Immature natural killer cell (primary cell): Measurements from ENCODE around the gene OR1D5. TPM values are rescaled to one million over a fixed set of nuclear protein-coding genes. Genes with fewer than 3 reads are reported as not detected.
A peak's percentile ranks its signal among the peaks of the same experiment; 100 is the strongest.
"Not testable (repeated sequence)": the region's sequence is repeated elsewhere in the genome, so short reads cannot be mapped to it uniquely, and the experiment has no call there.

ENCODE experiments used
- DNase-seq, 3 donors: peaks; one replicate each; pipeline ENCODE4 v3.0.0; 2022; ENCODE audit warnings: mixed read lengths in 1 of 3
- H3K27ac Mint-ChIP-seq, 6 donors: one replicate each; pipeline ENCODE4 v1.8.0; 2020; ENCODE audit warnings: mixed read lengths in 6 of 6, mild to moderate bottlenecking in 5 of 6, inconsistent platforms in 4 of 6, moderate library complexity in 3 of 6
- H3K27me3 Mint-ChIP-seq, 3 donors: one replicate each; pipeline ENCODE4 v1.8.0; 2020 to 2021; ENCODE audit warnings: low read depth in 3 of 3, mild to moderate bottlenecking in 3 of 3, mixed read lengths in 3 of 3, moderate library complexity in 3 of 3, inconsistent platforms in 1 of 3
- H3K36me3 Mint-ChIP-seq, 3 donors: one replicate each; pipeline ENCODE4 v1.8.0; 2020; ENCODE audit warnings: mixed read lengths in 3 of 3, inconsistent platforms in 2 of 3, mild to moderate bottlenecking in 2 of 3
- H3K4me1 Mint-ChIP-seq, 2 donors: one replicate each; pipeline ENCODE4 v1.8.0; 2020; ENCODE audit warnings: inconsistent platforms in 2 of 2, mild to moderate bottlenecking in 2 of 2, mixed read lengths in 2 of 2, moderate library complexity in 1 of 2
- H3K4me3 Mint-ChIP-seq, 5 donors: one replicate each; pipeline ENCODE4 v1.8.0; 2020; ENCODE audit warnings: mild to moderate bottlenecking in 5 of 5, mixed read lengths in 5 of 5, inconsistent platforms in 3 of 5, moderate library complexity in 3 of 5
- H3K9me3 Mint-ChIP-seq, 6 donors: one replicate each; pipeline ENCODE4 v1.8.0; 2020; ENCODE audit warnings: mild to moderate bottlenecking in 6 of 6, mixed read lengths in 6 of 6, inconsistent platforms in 4 of 6, moderate library complexity in 3 of 6
- polyA plus RNA-seq, 3 donors: library from polyadenylated mRNA; unstranded; fragments of 300-500 nt; fragmentation: Illumina TruSeq; gene quantifications; one replicate each; pipeline ENCODE4 v1.2.3, GENCODE V29; 2021

Gene OR1D5, protein sequence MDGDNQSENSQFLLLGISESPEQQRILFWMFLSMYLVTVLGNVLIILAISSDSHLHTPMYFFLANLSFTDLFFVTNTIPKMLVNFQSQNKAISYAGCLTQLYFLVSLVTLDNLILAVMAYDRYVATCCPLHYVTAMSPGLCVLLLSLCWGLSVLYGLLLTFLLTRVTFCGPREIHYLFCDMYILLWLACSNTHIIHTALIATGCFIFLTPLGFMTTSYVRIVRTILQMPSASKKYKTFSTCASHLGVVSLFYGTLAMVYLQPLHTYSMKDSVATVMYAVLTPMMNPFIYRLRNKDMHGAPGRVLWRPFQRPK
- not detected for polyA plus RNA-seq

DNA sequence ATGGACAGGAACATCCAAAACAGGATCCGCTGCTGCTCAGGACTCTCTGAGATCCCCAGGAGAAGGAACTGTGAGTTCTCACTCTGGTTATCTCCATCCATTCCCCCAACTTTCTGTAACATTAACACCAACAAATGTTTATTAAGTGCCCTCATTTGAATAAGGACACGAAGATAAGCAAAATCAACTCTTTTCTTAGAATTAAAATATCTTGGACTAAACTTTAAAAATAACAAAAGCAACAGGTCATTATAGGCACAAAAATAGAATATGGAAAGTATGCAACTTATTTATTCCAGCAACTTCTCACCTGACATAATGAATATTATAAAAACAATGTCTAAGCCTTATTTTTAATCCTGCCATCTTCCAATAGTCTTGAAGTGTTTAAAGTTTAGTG, at the start of gene OR1D5:
TSS of gene OR1D5 (minus strand) at position 101 of the 400 bp plus-strand sequence. CDS start at position 101, 0 bp downstream.
- Mint-ChIP-seq H3K27ac (peak within 1 kb of the TSS in 2 of 6 donors; percentile 78 to 80), H3K4me3 (peak within 1 kb of the TSS in 1 of 5 donors; percentile 49)
- not testable (repeated sequence) for H3K36me3 Mint-ChIP-seq, H3K27me3 Mint-ChIP-seq, H3K9me3 Mint-ChIP-seq, DNase-seq, H3K4me1 Mint-ChIP-seq

DNA sequence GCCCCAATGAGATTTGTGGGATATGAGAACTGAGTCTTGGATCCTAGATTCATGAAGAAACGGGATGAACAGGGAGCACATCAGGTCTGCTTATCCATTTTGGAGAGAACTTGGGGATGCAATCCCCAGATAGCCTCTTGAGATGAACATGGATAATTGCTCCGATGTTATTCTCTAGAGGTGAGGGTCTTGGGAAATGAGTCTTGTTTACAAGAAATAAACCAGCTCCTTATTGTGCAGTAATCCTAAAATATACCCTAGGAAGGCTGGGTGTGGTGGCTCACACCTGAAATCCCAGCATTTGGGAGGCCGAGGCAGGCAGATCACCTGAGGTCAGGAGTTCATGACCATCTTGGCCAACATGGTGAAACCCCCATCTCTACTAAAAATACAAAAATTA, 40.9 kb upstream of the OR1D5 start, which contains the start of gene OR1D2:
TSS of gene OR1D2 (minus strand) at position 101 of the 400 bp plus-strand sequence. CDS start 11,426 bp downstream, outside the sequence.
- no peaks in the 10 kb centered on the region for H3K4me1 Mint-ChIP-seq
- DNase-seq: no peak
- no peak within 1 kb of the TSS for H3K27ac Mint-ChIP-seq
- H3K36me3 Mint-ChIP-seq: no peaks in the 10 kb centered on the region
- peaks cover 3 to 17% (median 12%) of the 10 kb centered on the region in 3 donors for H3K27me3 Mint-ChIP-seq
- H3K9me3 Mint-ChIP-seq: peaks cover 0 to 9% (median 6%) of the 10 kb centered on the region in 6 donors
- no peak within 1 kb of the TSS for H3K4me3 Mint-ChIP-seq

DNA sequence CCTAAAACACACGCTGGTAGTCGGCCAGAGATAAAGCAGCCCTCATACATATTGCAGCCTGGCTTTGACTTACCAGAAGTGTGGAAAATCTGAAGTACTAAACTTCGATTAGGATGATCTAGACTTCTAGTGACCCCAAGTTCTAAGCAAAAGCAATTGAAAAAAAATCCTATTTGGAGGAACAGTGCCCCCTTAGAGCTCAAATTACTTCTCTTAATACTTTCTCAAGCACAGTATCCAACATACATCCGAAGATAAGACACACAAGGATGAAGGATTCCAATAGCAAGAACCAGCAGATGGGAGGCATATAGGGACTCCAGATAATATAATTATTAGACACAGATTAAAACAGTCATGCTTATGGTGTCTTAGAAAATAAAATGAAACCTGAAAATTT, 10.4 kb upstream of the OR1D5 start:
- H3K36me3 Mint-ChIP-seq, H3K9me3 Mint-ChIP-seq, DNase-seq, H3K4me3 Mint-ChIP-seq, H3K4me1 Mint-ChIP-seq, H3K27me3 Mint-ChIP-seq, H3K27ac Mint-ChIP-seq: not testable (repeated sequence)

DNA sequence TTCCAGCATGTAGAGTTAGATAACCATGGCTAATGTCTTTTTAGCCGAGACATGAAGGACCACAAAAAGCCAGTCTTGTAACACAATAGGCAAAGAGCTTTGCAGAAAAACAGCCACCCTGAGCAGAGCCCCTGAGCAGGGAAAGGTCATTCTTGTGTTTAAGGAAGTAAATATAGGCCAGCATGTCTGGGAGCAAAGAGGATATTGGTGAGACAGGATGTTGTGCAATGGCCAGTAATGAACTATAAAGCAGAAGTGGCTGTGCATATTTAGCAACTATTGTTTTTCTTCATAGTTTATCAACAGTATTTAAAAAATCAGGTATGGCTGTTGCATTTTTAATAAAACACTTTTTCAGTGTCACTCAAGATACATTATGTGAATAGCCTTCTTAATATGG, 1.8 kb upstream of the OR1D5 start:
- not testable (repeated sequence) for H3K4me1 Mint-ChIP-seq, H3K36me3 Mint-ChIP-seq, H3K27me3 Mint-ChIP-seq, H3K27ac Mint-ChIP-seq, DNase-seq, H3K9me3 Mint-ChIP-seq, H3K4me3 Mint-ChIP-seq

DNA sequence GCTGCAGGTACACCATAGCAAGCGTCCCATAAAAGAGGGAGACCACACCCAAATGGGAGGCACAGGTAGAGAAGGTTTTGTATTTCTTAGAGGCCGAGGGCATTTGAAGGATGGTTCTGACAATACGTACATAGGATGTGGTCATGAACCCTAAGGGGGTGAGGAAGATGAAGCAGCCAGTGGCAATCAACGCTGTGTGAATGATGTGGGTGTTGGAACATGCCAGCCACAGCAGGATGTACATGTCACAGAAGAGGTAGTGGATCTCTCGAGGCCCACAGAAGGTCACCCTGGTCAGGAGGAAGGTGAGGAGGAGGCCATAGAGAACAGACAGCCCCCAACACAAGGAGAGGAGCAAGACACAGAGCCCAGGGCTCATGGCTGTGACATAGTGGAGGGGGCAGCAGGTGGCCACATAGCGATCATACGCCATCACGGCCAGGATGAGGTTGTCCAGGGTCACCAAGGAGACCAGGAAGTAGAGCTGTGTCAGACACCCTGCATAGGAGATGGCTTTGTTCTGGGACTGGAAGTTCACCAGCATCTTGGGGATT, 506 bp downstream of the OR1D5 start:
- H3K9me3 Mint-ChIP-seq, H3K36me3 Mint-ChIP-seq, H3K27me3 Mint-ChIP-seq, H3K4me1 Mint-ChIP-seq: not testable (repeated sequence)
- DNase-seq: peak in 2 of 3 donors; percentile 35 to 49
- peak overlapping the region in 2 of 6 donors; percentile 78 to 80 for H3K27ac Mint-ChIP-seq
- H3K4me3 Mint-ChIP-seq: peak overlapping the region in 1 of 5 donors; percentile 49

DNA sequence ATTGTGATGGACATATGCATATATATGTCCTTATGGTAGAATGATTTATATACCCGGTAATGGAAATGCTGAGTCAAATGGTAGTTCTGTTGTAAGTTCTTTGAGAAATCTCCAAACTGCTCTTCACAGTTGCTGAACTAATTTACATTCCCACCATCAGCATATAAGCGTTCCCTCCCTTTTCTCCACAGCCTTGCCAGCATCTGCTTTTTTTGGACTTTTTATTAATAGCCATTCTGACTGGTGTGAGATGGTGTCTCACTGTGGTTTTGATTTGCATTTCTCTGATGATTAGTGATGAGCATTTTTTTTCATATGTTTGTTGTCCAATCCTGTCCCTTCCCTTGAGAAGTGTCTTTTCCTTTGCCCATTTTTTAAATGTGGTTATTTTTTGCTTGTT, 8.5 kb downstream of the OR1D5 start:
- not testable (repeated sequence) for H3K27ac Mint-ChIP-seq, H3K27me3 Mint-ChIP-seq, H3K9me3 Mint-ChIP-seq, DNase-seq, H3K4me1 Mint-ChIP-seq, H3K4me3 Mint-ChIP-seq, H3K36me3 Mint-ChIP-seq

DNA sequence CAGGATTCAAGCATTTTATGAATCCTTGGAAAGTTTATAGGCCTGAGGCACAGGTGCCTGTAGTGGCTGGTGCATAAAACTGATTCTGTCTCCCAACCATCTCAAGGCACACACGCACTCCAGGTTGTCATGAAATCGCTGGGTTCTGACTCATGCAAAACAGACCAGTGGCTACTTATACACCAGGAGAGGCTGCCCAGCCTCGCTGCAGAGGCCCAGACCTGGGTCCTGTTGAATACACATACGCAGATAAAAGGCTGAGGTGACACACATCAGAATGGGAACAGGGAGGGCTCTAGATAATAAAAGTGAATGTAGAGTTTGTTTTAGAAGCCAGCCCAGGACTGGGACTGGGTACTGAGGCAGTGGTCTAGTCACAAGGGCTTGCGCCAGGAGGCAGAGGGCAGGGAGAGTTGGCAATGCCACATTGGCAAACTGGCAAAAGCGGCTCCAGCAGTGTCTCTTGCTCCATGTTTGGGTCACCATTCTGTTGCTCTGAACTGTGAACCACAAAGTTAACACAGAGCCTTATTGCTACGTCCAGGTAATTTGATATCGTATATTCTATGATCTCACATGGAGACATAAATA, 13.6 kb downstream of the OR1D5 start:
- Mint-ChIP-seq H3K4me3 (peak overlapping the region; percentile 56 to 96 (median 93)), H3K4me1 (peaks cover 13 to 16% of the 10 kb centered on the region in 2 donors), H3K27ac (peak overlapping the region in 1 of 6 donors; percentile 35)

DNA sequence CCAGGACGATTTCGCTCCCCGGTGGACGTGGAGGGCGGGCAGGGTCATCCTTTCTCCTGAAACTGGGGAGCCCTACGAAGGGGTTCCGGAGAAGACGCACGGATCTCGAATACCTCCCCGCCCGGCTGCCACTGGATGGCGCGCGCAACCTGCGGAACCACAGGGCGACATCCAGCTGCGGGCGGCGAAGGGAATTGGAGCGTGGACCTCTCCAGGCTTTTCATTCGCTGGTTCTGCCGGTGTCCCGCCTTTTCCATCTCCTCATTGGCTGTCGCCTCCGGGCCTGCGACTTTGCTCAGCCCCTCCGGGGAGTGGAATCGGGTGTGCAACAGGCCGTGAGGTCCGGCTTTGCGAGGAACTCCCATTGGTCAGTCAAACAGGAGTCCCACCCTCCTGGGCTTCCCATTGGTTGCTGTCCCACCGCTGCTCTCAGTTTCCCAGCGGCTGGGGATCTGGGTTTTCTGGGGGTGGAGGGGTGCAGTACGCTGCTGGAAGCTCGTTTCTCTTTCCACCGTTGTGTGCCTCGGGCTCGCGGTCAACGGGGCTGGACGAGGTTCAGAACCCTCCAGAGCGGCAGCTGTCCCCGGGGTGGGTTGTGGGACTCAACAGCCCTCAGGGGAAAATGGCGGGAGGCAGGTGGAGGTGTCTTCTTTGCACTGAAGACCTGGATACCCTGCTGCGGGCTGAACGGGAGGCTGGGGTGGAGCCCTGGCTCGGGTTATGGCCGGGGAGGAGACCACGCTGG, 14.5 kb downstream of the OR1D5 start:
- Mint-ChIP-seq H3K9me3 (peaks cover 0 to 5% (median 1%) of the 10 kb centered on the region in 6 donors), H3K4me1 (peaks cover 13 to 16% of the 10 kb centered on the region in 2 donors), H3K27me3 (peaks cover 8 to 12% (median 10%) of the 10 kb centered on the region in 3 donors), H3K36me3 (no peaks in the 10 kb centered on the region), H3K27ac (peak overlapping the region; percentile 55 to 89 (median 77)), H3K4me3 (peak overlapping the region; percentile 92 to 96 (median 93))
- DNase-seq: peak; percentile 91 to 96 (median 93)

More for the DNA sequence above, 13.6 kb downstream of the OR1D5 start:
- Mint-ChIP-seq H3K9me3 (no peaks in the 10 kb centered on the region), H3K36me3 (no peaks in the 10 kb centered on the region), H3K27me3 (peaks cover 8 to 12% (median 10%) of the 10 kb centered on the region in 3 donors)
- DNase-seq: no peak

DNA sequence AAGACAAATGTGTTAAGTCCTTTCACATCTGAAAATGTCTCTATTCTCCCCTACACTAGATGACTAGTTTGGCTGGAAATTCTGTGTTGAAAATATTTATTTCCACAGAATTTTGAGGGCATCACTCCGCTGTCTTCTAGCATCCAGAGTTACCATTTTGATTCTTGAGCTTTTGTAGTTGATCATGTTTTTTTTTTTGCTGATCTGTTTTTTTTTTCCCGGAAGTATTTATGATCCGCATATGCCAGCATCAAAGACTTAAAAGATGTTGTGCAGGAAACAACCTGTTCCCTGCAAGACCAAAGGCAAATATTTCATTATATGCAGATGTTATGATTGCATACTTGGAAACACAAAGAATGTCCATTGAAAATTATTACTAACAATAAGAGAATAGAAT, 16.7 kb downstream of the OR1D5 start:
- Mint-ChIP-seq H3K27ac (no peak overlapping the region), H3K9me3 (peaks cover 0 to 9% (median 3%) of the 10 kb centered on the region in 6 donors), H3K4me1 (peaks cover 13 to 16% of the 10 kb centered on the region in 2 donors), H3K36me3 (peaks cover 0 to 3% (median 0%) of the 10 kb centered on the region in 3 donors), H3K4me3 (peak overlapping the region in 1 of 5 donors; percentile 11), H3K27me3 (peaks cover 12 to 14% (median 13%) of the 10 kb centered on the region in 3 donors)
- DNase-seq: no peak

DNA sequence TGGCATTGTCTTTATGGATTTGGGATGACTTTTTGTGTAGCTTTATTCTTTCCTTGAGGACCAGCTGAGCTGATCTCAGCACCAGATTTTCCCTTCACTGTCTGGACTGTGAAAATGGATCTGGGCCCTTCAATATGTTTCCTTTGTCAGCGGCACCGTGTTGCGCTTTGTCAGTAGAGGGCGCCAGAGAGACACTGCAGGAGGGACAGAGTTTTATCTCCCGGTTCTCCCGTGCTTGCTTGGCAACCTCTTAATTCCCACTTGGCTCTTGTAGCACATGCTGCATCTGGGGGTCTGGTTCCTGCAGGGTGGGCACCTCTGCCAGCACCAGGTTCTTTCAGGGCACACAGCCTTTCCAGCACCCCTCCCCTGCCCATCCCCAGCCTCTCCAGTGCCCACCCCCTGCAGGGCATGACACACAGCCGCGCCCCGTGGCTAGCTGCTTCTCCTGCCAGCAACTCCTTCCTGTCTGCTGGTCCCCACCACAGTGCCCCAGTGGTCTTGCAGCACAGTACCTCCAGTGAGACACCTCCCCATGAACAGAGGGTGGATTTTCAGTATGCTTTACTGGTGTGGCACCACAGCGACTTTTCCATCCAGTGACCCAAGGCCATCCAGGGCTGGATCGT, 19.6 kb downstream of the OR1D5 start:
- peaks cover 0 to 9% (median 3%) of the 10 kb centered on the region in 6 donors for H3K9me3 Mint-ChIP-seq
- H3K4me1 Mint-ChIP-seq: peaks cover 15 to 22% of the 10 kb centered on the region in 2 donors
- no peak for DNase-seq
- H3K27me3 Mint-ChIP-seq: peaks cover 15 to 23% (median 17%) of the 10 kb centered on the region in 3 donors
- no peak overlapping the region for H3K4me3 Mint-ChIP-seq
- no peak overlapping the region for H3K27ac Mint-ChIP-seq
- H3K36me3 Mint-ChIP-seq: peaks cover 0 to 3% (median 0%) of the 10 kb centered on the region in 3 donors

DNA sequence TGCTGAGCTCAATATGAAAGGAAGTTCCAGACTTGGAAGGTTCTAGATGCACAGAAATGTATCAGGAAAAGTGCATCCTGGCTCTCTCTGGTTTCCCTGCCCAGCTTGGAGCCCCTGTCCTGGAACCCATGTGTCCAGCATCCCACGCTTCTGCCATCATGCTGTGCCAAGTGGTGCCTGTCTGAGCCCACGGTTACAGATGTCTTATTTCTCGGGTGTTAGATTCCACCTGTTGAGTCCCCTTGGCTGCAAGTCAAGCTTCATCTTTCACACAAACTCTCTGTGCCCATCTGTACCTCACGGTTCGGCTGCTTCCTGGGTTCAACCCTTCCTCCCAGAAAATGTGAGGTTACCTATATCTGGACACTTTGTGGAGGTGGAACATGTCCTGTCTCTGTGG, 22.5 kb downstream of the OR1D5 start:
- Mint-ChIP-seq H3K4me1 (peaks cover 7 to 16% of the 10 kb centered on the region in 2 donors), H3K36me3 (peaks cover under 1 to 3% (median under 1%) of the 10 kb centered on the region in 3 donors), H3K27me3 (peaks cover 21 to 27% (median 26%) of the 10 kb centered on the region in 3 donors), H3K4me3 (no peak overlapping the region), H3K27ac (no peak overlapping the region), H3K9me3 (peaks cover 0 to 9% (median 3%) of the 10 kb centered on the region in 6 donors)
- no peak for DNase-seq

DNA sequence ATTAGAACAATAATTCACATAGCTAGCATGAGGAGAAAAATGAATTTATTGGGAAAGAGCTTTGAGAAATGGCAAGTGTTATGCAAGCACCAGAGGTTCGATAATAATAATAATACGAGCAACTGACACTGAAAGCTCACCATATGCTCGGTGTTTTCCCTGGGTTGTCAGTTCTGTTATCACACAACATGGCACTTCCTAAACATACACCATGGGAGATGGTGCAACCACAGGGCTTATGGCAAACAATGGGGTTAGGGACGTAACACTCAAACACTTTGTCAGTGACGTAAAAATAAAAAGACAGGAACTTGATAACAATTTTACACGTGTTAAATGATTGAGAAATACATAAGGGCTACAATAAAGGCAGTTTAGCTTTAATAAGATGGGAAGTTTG, 23.7 kb downstream of the OR1D5 start:
- Mint-ChIP-seq H3K27ac (peak overlapping the region; percentile 18 to 64 (median 42)), H3K36me3 (peaks cover 3 to 5% (median 3%) of the 10 kb centered on the region in 3 donors), H3K9me3 (peaks cover 0 to 9% (median 3%) of the 10 kb centered on the region in 6 donors), H3K4me3 (peak overlapping the region in 1 of 5 donors; percentile 4), H3K4me1 (peaks cover 7 to 16% of the 10 kb centered on the region in 2 donors), H3K27me3 (peaks cover 25 to 37% (median 27%) of the 10 kb centered on the region in 3 donors)
- peak in 1 of 3 donors; percentile 26 for DNase-seq

DNA sequence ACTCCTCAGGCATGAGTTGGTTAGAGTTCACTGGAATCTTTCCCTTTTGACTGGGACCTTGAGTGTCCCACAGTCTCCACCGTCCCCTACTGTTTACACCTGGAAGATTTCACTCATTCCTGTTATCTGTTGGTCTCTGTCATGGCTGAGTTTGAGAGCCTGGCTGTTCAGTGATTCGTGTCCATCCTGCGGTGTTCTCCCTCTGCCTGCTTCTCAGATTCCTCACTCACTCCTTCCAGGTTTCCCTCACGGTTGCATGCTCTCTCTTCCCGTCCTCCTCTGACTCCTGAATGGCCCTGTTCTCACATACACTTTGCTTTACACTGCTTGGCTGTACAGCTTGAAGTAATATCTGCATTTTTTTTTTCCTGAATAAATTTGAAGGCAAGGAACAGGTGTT, 24.5 kb downstream of the OR1D5 start:
- H3K36me3 Mint-ChIP-seq: peaks cover 3 to 5% (median 3%) of the 10 kb centered on the region in 3 donors
- peaks cover 7 to 16% of the 10 kb centered on the region in 2 donors for H3K4me1 Mint-ChIP-seq
- H3K9me3 Mint-ChIP-seq: peaks cover 0 to 9% (median 0%) of the 10 kb centered on the region in 6 donors
- H3K4me3 Mint-ChIP-seq: peak overlapping the region in 1 of 5 donors; percentile 22
- no peak for DNase-seq
- H3K27ac Mint-ChIP-seq: peak overlapping the region in 5 of 6 donors; percentile 7 to 74 (median 72)
- H3K27me3 Mint-ChIP-seq: peaks cover 33 to 42% (median 35%) of the 10 kb centered on the region in 3 donors
